Cardiac fibroblast (primary cell): ENCODE measurements around the gene MRI1.

Experiments
- DNase-seq, 2 donors: peaks; one replicate each; pipeline versions ENCODE4 v3.0.0 to v3.0.0-alpha.2; 2010; ENCODE audit warnings: low read depth in 2 of 2
- H3K4me3 ChIP-seq, 2 donors: replicated peaks in 1 of 2; 1 replicate in 1 of 2; 2 replicates in 1 of 2; pipeline ENCODE4 v1.5.1; 2011; ENCODE audit warnings: low read depth in 2 of 2, low read length in 2 of 2, mild to moderate bottlenecking in 2 of 2, moderate library complexity in 1 of 2
- TF ChIP-seq, protein P1 (sequence below): IDR thresholded peaks from one replicate; pipeline ENCODE4 v1.5.1; 2011; ENCODE audit warnings: low read depth, mild to moderate bottlenecking, low read length, inconsistent platforms

The MRI1 gene

GRCh38 chr19:13764101-13764807 lies at the start of gene MRI1:
Gene MRI1, plus strand, starts transcription at chr19:13764522. Its CDS starts 67 bp downstream, at chr19:13764589.
- peak; percentile 66 to 67 for DNase-seq
- TF ChIP-seq, protein P1, sequence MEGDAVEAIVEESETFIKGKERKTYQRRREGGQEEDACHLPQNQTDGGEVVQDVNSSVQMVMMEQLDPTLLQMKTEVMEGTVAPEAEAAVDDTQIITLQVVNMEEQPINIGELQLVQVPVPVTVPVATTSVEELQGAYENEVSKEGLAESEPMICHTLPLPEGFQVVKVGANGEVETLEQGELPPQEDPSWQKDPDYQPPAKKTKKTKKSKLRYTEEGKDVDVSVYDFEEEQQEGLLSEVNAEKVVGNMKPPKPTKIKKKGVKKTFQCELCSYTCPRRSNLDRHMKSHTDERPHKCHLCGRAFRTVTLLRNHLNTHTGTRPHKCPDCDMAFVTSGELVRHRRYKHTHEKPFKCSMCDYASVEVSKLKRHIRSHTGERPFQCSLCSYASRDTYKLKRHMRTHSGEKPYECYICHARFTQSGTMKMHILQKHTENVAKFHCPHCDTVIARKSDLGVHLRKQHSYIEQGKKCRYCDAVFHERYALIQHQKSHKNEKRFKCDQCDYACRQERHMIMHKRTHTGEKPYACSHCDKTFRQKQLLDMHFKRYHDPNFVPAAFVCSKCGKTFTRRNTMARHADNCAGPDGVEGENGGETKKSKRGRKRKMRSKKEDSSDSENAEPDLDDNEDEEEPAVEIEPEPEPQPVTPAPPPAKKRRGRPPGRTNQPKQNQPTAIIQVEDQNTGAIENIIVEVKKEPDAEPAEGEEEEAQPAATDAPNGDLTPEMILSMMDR: no peak
- H3K4me3 ChIP-seq: peak within 1 kb of the TSS; percentile 86 to 89

- TF ChIP-seq, protein P1: no peak
- DNase-seq: no peak
These were observed 47.1 kb upstream of the MRI1 start for GRCh38 chr19:13717194-13717643.

DNA sequence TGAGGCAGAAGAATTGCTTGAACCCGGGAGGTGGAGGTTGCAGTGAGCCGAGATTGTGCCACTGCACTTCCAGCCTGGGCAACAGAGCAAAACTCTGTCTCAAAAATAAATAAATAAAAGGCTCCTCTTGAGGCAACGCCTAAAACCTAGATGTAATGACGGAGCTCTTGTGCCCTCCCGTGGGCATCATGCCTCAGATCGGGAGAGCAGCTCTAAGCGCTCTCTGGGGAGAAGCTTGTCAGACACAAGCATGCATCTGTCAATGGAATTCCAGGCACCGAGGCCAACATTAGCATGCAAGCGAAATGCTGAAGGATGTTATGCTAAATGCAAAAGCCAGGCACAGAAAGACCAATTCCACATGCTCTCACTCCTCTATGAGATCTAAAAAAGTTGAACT lies 45.6 kb upstream of the MRI1 start:
- no peak overlapping the region for H3K4me3 ChIP-seq
- peak; percentile 64 to 71 for DNase-seq
- TF ChIP-seq, protein P1: peak; percentile 32

More at GRCh38 chr19:13717194-13717643, 47.1 kb upstream of the MRI1 start:
- H3K4me3 ChIP-seq: no peak overlapping the region

GRCh38 chr19:13722146-13722545 lies 42.2 kb upstream of the MRI1 start:
- TF ChIP-seq, protein P1: no peak
- DNase-seq: no peak
- H3K4me3 ChIP-seq: no peak overlapping the region

DNA sequence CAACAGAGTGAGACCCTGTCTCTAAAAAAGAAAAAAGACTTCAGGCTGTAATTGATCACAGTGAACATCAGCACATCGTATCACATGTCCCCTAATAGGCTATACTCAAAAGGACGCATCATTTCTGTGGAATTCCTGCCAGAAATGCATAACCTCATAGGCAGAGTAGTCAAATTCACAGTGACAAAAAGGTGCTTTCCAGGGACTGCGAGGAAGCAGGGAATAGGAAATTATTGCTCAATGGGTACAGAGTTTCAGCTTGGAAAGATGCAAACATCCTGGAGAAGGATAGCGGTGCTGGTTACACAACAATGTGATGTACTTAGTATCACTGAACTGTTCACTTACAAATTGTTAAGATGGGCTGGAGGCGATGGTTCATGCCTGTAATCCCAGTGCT lies 41.1 kb upstream of the MRI1 start:
- peak; percentile 13 to 24 for DNase-seq

GRCh38 chr19:13726323-13726722 lies 38.0 kb upstream of the MRI1 start:
- TF ChIP-seq, protein P1: no peak
- no peak for DNase-seq
- no peak overlapping the region for H3K4me3 ChIP-seq

More for the DNA sequence above, 41.1 kb upstream of the MRI1 start:
- H3K4me3 ChIP-seq: no peak overlapping the region
- TF ChIP-seq, protein P1: no peak
